Stimulated activated CD4-positive, alpha-beta T cell treated with anti-CD3 and anti-CD28 coated beads, Interleukin-1b, Interleukin-23, amount 100 ng/mL, for 4 hours (primary cell): ENCODE results near the gene FADS1.

Experiments
- DNase-seq, 2 donors: peaks; one replicate each; pipeline ENCODE4 v3.0.0-alpha.2; 2020; ENCODE audit warnings: low read depth in 2 of 2

The FADS1 gene

GRCh38 chr11:61846362-61847020, 29.7 kb upstream of the FADS1 start:
- DNase-seq = no peak

- no peak for DNase-seq
Measured at GRCh38 chr11:61844909-61845565, 28.2 kb upstream of the FADS1 start.

GRCh38 chr11:61842528-61842820, 25.7 kb upstream of the FADS1 start:
- DNase-seq = no peak

GRCh38 chr11:61841636-61842527, 25.1 kb upstream of the FADS1 start:
- no peak for DNase-seq

- DNase-seq = no peak
Measured at GRCh38 chr11:61840371-61840770, 23.6 kb upstream of the FADS1 start.

GRCh38 chr11:61839742-61840141, 22.9 kb upstream of the FADS1 start:
- DNase-seq = no peak

GRCh38 chr11:61838921-61839320, 22.1 kb upstream of the FADS1 start:
- no peak for DNase-seq

GRCh38 chr11:61838501-61838900, 21.7 kb upstream of the FADS1 start:
- no peak for DNase-seq

GRCh38 chr11:61837411-61838005, 20.7 kb upstream of the FADS1 start:
- no peak for DNase-seq

- no peak for DNase-seq
Measured at GRCh38 chr11:61836193-61836592, 19.4 kb upstream of the FADS1 start.

- DNase-seq = no peak
Measured at GRCh38 chr11:61834278-61835048, 17.7 kb upstream of the FADS1 start.

- DNase-seq = no peak
Measured at GRCh38 chr11:61833926-61834277, 17.1 kb upstream of the FADS1 start.

GRCh38 chr11:61833471-61833870, 16.7 kb upstream of the FADS1 start:
- DNase-seq = no peak

- no peak for DNase-seq
Measured at GRCh38 chr11:61832754-61833153, 16.0 kb upstream of the FADS1 start.

- DNase-seq = no peak
Measured at GRCh38 chr11:61832207-61832606, 15.4 kb upstream of the FADS1 start.

GRCh38 chr11:61830237-61831105, 13.7 kb upstream of the FADS1 start:
- DNase-seq = no peak

- DNase-seq = no peak
Measured at GRCh38 chr11:61829806-61830205, 13.0 kb upstream of the FADS1 start.

- DNase-seq = no peak
Measured at GRCh38 chr11:61828629-61829407, 12.0 kb upstream of the FADS1 start.

- DNase-seq = no peak
Measured at GRCh38 chr11:61828379-61828628, 11.5 kb upstream of the FADS1 start.
